Testis (tissue), 3 donors: ENCODE results near the gene EVI5. TPM values are rescaled to one million over a fixed set of nuclear protein-coding genes. Genes with fewer than 3 reads are reported as not detected.

Source experiments
- DNase-seq: peaks from one replicate; pipeline ENCODE4 v3.0.0-alpha.2; 2019
- H3K27ac ChIP-seq, 2 donors: fragments of 200-600 bp; sonication (generic); one replicate each; pipeline ENCODE4 v1.5.1; 2019
- H3K27me3 ChIP-seq: fragments of 200-600 bp; sonication (generic); one replicate; pipeline ENCODE4 v1.5.1; 2019
- H3K36me3 ChIP-seq: fragments of 200-600 bp; sonication (generic); one replicate; pipeline ENCODE4 v1.5.1; 2017; ENCODE audit warnings: low read depth; ENCODE audit errors: missing control alignments
- H3K4me1 ChIP-seq: fragments of 200-600 bp; sonication (generic); one replicate; pipeline ENCODE4 v1.5.1; 2019
- H3K4me3 ChIP-seq, 2 donors: fragments of 200-600 bp; sonication (generic); one replicate each; pipeline ENCODE4 v1.5.1; 2017 to 2019
- H3K9me3 ChIP-seq: fragments of 200-600 bp; sonication (generic); one replicate; pipeline ENCODE4 v1.5.1; 2017
- POLR2A ChIP-seq: fragments of 450-650 bp; IDR thresholded peaks from one replicate; pipeline ENCODE4 v1.6.1; 2017; ENCODE audit warnings: antibody characterized with exemption, mild to moderate bottlenecking, moderate library complexity
- WGBS, 2 donors: methylation state at CpG; one replicate each; pipeline ENCODE4 v1.1.5; 2018; 5-methylcytosine and 5-hydroxymethylcytosine counted together
- intact Hi-C: fragments of 100-400 bp; cut with DNase I; formaldehyde crosslinking; loops from one replicate; pipeline ENCODE4 v1.15.1; 2023; ENCODE audit warnings: low total_unique reads
- polyA plus RNA-seq: library from polyadenylated mRNA; stranded (reverse); fragments of 350-450 nt; fragmentation: Illumina TruSeq; extraction: RNeasy Lipid Tissue Mini Kit (QIAGEN cat#74804); gene quantifications from one replicate; pipeline ENCODE4 v1.2.3, GENCODE V29; 2014; ENCODE audit warnings: low read depth, low replicate concordance; ENCODE audit not compliant: insufficient read depth
- total RNA-seq, 2 donors: library from RNA; depleted of rRNA; stranded (reverse); fragments of >200 nt; gene quantifications; one replicate each; pipeline ENCODE4 v1.2.3, GENCODE V29; 2016
- TF ChIP-seq, protein P1 (sequence below), 3 experiments: fragments of 450-650 bp in 2 of 3; fragments of 200-600 bp in 1 of 3; sonication (generic) in 1 of 3; IDR thresholded peaks; one replicate each; pipeline ENCODE4 v1.5.1; 2016 to 2019; ENCODE audit warnings: antibody characterized with exemption in 3 of 3, mild to moderate bottlenecking in 2 of 3, moderate library complexity in 1 of 3

EVI5 gene
- total and polyA plus RNA-seq, 3 donors from 2014 or later, result 27.0 to 73.9 (median 58.7) TPM

DNA sequence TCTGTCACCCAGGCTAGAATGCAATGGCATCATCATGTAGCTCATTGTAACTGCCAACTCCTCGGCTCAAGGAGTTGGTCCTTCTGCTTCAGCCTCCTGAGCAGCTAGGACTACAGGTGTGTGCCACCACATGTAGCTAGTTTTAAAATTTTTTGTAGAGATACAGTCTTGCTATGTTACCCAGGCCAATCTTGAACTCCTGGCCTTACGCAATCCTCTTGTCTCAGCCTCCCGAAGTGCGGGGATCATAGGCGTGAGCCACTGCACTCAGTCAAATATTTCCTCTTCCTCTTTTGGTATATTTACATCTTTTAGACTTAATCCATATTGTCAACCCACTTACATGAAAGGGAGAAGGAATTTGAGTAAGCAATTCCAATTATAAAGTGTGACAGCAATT, 121.1 kb downstream of the EVI5 start:
- no peak for TF ChIP-seq POLR2A
- TF ChIP-seq, protein P1, sequence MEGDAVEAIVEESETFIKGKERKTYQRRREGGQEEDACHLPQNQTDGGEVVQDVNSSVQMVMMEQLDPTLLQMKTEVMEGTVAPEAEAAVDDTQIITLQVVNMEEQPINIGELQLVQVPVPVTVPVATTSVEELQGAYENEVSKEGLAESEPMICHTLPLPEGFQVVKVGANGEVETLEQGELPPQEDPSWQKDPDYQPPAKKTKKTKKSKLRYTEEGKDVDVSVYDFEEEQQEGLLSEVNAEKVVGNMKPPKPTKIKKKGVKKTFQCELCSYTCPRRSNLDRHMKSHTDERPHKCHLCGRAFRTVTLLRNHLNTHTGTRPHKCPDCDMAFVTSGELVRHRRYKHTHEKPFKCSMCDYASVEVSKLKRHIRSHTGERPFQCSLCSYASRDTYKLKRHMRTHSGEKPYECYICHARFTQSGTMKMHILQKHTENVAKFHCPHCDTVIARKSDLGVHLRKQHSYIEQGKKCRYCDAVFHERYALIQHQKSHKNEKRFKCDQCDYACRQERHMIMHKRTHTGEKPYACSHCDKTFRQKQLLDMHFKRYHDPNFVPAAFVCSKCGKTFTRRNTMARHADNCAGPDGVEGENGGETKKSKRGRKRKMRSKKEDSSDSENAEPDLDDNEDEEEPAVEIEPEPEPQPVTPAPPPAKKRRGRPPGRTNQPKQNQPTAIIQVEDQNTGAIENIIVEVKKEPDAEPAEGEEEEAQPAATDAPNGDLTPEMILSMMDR (IDR thresholded peaks at IDR 0.05), result no peak
- intact Hi-C loops, result no loop called here
- DNase-seq, result no peak
- no peaks in the 10 kb centered on the region for H3K36me3 ChIP-seq
- H3K4me1 ChIP-seq, result no peaks in the 10 kb centered on the region
- no peaks in the 10 kb centered on the region for H3K9me3 ChIP-seq
- H3K27me3 ChIP-seq, result no peaks in the 10 kb centered on the region
- no peak overlapping the region for H3K27ac ChIP-seq
- no peak overlapping the region for H3K4me3 ChIP-seq
- 91 to 92% methylated on average over 5 of the region's 5 CpGs for WGBS, 2 donors

DNA sequence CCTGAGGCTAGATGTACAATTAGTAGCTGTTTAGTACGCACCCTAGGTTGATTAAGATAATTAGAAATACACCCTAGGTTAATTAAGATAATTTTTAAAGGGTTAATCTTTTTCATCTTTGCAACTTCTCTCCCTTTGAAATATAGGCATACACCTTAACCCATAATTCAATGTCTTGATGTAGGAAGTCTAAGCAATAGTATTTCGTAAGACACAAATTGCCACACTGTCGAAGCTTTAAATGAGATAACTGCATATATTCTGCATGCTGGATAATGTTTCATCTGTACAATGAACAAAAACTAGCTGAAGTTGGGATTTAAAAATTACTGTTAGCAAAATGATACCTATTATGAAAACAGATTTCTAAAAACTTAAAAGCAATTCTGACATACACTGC, 122.9 kb downstream of the EVI5 start:
- H3K27me3 ChIP-seq, result no peaks in the 10 kb centered on the region
- intact Hi-C loops, result no loop called here
- no peaks in the 10 kb centered on the region for H3K36me3 ChIP-seq
- H3K27ac ChIP-seq, result no peak overlapping the region
- 96 to 98% methylated on average over 3 of the region's 3 CpGs for WGBS, 2 donors
- no peaks in the 10 kb centered on the region for H3K4me1 ChIP-seq
- no peaks in the 10 kb centered on the region for H3K9me3 ChIP-seq
- H3K4me3 ChIP-seq, result no peak overlapping the region
- no peak for TF ChIP-seq POLR2A
- TF ChIP-seq, protein P1 (IDR thresholded peaks at IDR 0.05), result no peak
- DNase-seq, result no peak

DNA sequence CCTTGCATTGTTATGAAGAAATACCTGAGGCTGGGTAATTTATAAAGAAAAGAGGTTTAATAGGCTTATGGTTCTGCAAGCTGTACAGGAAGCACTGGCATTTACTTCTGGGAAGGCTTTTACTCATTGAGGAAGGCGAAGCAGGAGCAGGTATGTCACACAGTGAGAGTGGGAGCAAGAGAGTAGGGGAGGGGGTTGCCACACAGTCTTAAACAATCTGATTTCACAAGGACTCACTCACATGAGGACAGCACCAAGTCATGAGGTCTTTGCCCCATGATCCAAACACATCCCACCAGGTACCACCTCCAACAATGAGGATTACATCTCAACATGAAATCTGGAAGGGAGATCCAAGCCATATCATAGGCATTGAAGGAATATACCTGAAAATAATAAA, 127.2 kb downstream of the EVI5 start:
- Histone ChIP-seq H3K9me3 (no peaks in the 10 kb centered on the region), H3K27ac (no peak overlapping the region), H3K36me3 (no peaks in the 10 kb centered on the region), H3K4me3 (no peak overlapping the region), H3K27me3 (no peaks in the 10 kb centered on the region), H3K4me1 (no peaks in the 10 kb centered on the region)
- intact Hi-C loops, result no loop called here
- no peak for DNase-seq
- TF ChIP-seq, protein P1 (IDR thresholded peaks at IDR 0.05), result no peak
- no peak for TF ChIP-seq POLR2A
- WGBS, 2 donors, result 100% methylated on average over 1 of the region's 1 CpG

DNA sequence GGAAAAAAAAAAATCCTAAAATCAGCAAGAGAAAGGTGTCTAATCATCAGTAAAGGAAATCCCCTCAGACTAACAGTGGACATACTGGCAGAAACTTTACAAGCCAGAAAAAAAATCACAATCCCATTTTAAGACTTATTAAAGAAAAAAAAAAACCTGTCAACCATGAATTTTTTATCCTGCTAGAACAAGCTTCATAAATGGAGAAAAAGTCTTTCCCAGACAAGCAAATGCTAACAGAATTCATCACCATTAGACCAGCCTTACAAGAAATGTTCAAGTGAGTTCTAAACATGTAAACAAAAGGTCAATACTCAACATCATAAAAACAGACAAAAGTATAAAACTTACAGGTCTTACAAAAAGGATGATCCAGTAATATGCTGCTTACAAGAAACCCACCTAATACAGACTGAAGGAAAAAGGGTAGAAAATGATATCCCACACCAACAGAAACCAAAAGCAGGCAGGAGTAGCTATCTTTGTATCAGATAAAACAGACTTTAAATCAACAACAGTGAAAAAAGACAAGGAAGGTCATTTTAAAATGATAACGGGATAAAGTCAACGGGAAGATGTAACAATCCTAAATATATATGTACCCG, 129.6 kb downstream of the EVI5 start:
- H3K36me3 ChIP-seq, result no peaks in the 10 kb centered on the region

More for the DNA sequence above, 129.6 kb downstream of the EVI5 start:
- no peaks in the 10 kb centered on the region for H3K27me3 ChIP-seq
- TF ChIP-seq POLR2A, result no peak
- TF ChIP-seq, protein P1 (IDR thresholded peaks at IDR 0.05), result no peak
- WGBS, 2 donors, result 97% methylated on average over 3 of the region's 3 CpGs
- no peaks in the 10 kb centered on the region for H3K4me1 ChIP-seq
- intact Hi-C loops, result no loop called here
- H3K27ac ChIP-seq, result no peak overlapping the region
- no peak for DNase-seq
- no peaks in the 10 kb centered on the region for H3K9me3 ChIP-seq
- no peak overlapping the region for H3K4me3 ChIP-seq
